Cardiac muscle cell (in vitro differentiated cells and primary cell): ENCODE results near the gene CD93. TPM values are rescaled to one million over a fixed set of nuclear protein-coding genes. Genes with fewer than 3 reads are reported as not detected.

Experiments
- DNase-seq, 2 donors: peaks; one replicate each; pipeline versions ENCODE4 v3.0.0 to v3.0.0-alpha.2; 2010 to 2017; ENCODE audit warnings: low read depth in 1 of 2, low spot score in 1 of 2
- H3K27ac ChIP-seq: fragments of 200-600 bp; sonication (generic); 2 replicates; pipeline ENCODE4 v1.5.1; 2016
- H3K27me3 ChIP-seq: fragments of 200-600 bp; sonication (generic); 2 replicates; pipeline ENCODE4 v1.6.0; 2016; ENCODE audit warnings: control low read depth
- H3K36me3 ChIP-seq: fragments of 200-600 bp; sonication (generic); 2 replicates; pipeline ENCODE4 v1.5.1; 2016; ENCODE audit warnings: control low read depth
- H3K4me1 ChIP-seq: fragments of 200-600 bp; sonication (generic); 2 replicates; pipeline ENCODE4 v1.8.1; 2017; ENCODE audit warnings: low read depth, mild to moderate bottlenecking, mixed run types
- H3K4me3 ChIP-seq: fragments of 200-600 bp; sonication (generic); 2 replicates; pipeline ENCODE4 v1.5.1; 2016; ENCODE audit warnings: mild to moderate bottlenecking
- H3K9me3 ChIP-seq: fragments of 200-600 bp; sonication (generic); 2 replicates; pipeline ENCODE4 v1.5.1; 2017; ENCODE audit warnings: low read depth, mild to moderate bottlenecking, control low read depth
- polyA plus RNA-seq: library from polyadenylated mRNA; unstranded; fragments of >200 nt; fragmentation: Nextera tagmentation; extraction: Ambion mirVana; gene quantifications from 2 replicates; pipeline ENCODE4 v1.2.1, GENCODE V29; 2016
- total RNA-seq: library from RNA; depleted of rRNA; stranded (reverse); fragments of >200 nt; gene quantifications from 2 replicates; pipeline ENCODE4 v1.2.3, GENCODE V29; 2016
- TF ChIP-seq, protein P1 (sequence below): IDR thresholded peaks from 2 replicates; pipeline ENCODE4 v1.5.1; 2012; ENCODE audit warnings: low read depth, mild to moderate bottlenecking, low read length

CD93 gene
- total and polyA plus RNA-seq, 2 experiments from 2014 or later: 0.15 to 0.63 TPM

DNA sequence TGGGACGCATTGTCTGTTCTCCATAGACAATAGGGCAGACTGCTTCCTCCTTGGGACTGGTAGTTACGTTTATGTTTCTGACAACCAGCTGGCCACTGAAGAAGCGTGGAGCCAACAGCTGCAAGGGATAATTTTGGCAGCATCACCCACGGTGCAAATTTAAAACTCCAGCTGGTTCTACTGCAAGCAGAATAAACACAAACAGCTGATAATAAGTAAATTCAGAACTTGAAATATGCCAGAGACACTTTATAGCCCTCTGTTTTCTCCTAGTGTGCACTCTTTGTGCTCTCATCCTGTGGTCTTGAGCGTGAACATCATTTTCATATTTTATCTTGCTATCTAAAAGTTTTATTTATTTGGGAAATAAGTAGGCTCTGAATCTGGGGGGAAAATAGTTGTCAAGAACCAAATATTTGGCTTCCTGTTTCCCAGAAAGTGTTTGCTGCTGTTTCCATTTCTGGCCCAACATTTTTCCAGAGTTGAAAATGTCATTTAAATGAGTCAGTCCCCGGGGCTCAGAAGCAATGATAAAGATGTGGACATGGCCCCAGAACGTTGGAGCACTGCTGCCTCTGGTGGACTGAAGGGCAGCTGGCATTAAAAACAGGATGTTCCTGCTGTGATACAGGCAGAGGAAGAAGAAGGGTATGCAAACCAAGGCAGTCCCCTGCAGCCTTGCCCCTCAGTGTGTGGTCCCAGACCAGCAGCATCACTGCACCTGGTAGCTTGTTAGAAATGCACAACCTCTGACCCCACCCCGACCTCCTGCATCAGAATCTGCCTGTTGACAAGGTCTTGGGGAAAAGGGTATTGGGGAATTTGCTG lies 24.2 kb downstream of the CD93 start:
- no peak overlapping the region for H3K4me3 ChIP-seq
- H3K27ac ChIP-seq: no peak overlapping the region
- H3K27me3 ChIP-seq: no peaks in the 10 kb centered on the region
- H3K4me1 ChIP-seq: peaks cover 8% of the 10 kb centered on the region
- H3K36me3 ChIP-seq: no peaks in the 10 kb centered on the region
- peak in 1 of 2 donors; percentile 89 for DNase-seq
- no peaks in the 10 kb centered on the region for H3K9me3 ChIP-seq
- TF ChIP-seq, protein P1, sequence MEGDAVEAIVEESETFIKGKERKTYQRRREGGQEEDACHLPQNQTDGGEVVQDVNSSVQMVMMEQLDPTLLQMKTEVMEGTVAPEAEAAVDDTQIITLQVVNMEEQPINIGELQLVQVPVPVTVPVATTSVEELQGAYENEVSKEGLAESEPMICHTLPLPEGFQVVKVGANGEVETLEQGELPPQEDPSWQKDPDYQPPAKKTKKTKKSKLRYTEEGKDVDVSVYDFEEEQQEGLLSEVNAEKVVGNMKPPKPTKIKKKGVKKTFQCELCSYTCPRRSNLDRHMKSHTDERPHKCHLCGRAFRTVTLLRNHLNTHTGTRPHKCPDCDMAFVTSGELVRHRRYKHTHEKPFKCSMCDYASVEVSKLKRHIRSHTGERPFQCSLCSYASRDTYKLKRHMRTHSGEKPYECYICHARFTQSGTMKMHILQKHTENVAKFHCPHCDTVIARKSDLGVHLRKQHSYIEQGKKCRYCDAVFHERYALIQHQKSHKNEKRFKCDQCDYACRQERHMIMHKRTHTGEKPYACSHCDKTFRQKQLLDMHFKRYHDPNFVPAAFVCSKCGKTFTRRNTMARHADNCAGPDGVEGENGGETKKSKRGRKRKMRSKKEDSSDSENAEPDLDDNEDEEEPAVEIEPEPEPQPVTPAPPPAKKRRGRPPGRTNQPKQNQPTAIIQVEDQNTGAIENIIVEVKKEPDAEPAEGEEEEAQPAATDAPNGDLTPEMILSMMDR: peak; percentile 75

DNA sequence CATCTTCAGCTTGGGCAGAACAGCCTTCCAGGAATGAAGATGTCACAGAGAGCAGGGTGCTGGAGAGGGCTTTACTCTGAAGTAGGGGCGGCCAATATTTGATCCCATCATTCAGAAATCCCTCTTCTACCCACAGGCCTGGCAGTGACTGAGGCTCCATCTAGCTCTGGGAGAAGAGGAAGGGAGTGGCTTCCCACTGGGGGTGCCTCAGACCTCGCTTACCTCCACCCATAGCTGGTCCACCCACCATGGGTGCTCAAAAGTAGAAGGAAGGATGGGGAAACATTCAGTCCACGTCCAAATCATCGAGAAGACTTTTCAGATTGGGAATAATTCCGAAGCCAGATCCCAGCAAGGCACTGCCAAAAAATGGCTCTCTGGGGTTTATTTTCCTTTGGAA lies 24.9 kb downstream of the CD93 start:
- DNase-seq: no peak
- Histone ChIP-seq H3K9me3 (no peaks in the 10 kb centered on the region), H3K27me3 (no peaks in the 10 kb centered on the region), H3K4me3 (no peak overlapping the region), H3K36me3 (no peaks in the 10 kb centered on the region), H3K27ac (no peak overlapping the region), H3K4me1 (peaks cover 8% of the 10 kb centered on the region)
- TF ChIP-seq, protein P1: no peak

DNA sequence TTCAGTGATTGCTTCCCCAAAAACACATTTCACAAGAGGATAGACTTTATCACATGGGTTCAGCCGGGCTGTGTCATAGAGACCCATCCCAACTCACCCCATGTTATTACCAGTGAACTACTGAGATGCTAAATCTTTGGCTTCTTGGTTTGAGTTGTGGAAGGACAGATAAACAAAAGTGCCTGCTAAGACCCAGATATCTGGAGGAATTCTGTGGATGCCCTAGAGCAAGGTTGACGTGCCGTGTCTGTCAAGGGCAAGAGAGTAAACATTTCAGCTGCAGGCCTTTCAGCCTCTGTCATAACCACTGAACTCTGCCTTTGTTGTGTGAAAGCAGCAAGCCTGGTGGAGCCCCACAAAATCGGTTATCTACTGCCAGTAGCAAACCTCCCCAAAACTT lies 25.5 kb downstream of the CD93 start:
- H3K27me3 ChIP-seq: no peaks in the 10 kb centered on the region
- DNase-seq: no peak
- H3K4me3 ChIP-seq: no peak overlapping the region
- TF ChIP-seq, protein P1: no peak
- no peak overlapping the region for H3K27ac ChIP-seq
- H3K36me3 ChIP-seq: no peaks in the 10 kb centered on the region
- peaks cover 8% of the 10 kb centered on the region for H3K4me1 ChIP-seq
- H3K9me3 ChIP-seq: no peaks in the 10 kb centered on the region

DNA sequence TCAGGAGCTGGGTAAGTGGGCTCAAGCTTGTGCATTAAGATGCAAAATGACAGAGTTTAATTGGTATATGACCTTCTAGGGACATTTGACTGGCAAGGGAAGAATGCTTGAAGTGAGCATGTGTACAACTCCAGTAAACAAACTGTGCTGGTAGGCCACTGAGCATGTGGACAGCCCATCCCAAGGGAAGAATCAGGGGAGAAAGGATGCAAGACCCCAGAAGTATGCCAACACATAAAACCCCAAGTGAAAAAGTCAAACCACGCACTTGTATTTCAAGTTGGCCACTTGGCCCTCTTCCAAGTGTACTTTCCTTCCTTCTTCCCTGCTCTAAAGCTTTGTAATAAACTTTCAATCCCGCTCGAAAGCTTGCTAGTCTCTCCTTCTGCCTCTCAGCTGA lies 26.3 kb downstream of the CD93 start:
- Histone ChIP-seq H3K27me3 (no peaks in the 10 kb centered on the region), H3K36me3 (no peaks in the 10 kb centered on the region), H3K27ac (no peak overlapping the region), H3K4me3 (no peak overlapping the region), H3K4me1 (peaks cover 8% of the 10 kb centered on the region), H3K9me3 (no peaks in the 10 kb centered on the region)
- DNase-seq: peak in 1 of 2 donors; percentile 17
- TF ChIP-seq, protein P1: no peak

DNA sequence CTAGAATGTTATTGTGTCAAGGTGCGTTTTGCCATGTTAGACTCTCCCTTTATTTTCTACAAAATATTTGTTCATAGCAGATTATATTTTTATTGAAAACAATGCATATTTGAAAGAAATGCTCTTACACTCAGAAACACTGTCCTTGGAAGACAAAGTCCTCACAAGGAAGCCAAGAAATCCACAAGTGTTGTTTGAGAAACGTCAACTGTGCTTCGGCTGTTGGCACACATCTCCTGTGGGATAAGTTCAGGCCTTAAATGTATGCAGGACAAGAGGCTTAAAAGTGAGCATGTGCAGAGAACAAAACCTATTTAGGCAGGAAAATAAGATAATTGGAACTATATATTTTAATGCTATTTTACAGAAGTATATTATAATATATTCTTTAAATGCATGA lies 27.1 kb downstream of the CD93 start:
- Histone ChIP-seq H3K27ac (no peak overlapping the region), H3K4me3 (no peak overlapping the region), H3K4me1 (peaks cover 8% of the 10 kb centered on the region), H3K36me3 (no peaks in the 10 kb centered on the region), H3K9me3 (no peaks in the 10 kb centered on the region), H3K27me3 (no peaks in the 10 kb centered on the region)
- TF ChIP-seq, protein P1: no peak
- DNase-seq: no peak
